ENCODE results near the gene NAALADL2. TPM values are rescaled to one million over a fixed set of nuclear protein-coding genes. Genes with fewer than 3 reads are reported as not detected.

The NAALADL2 gene
- polyA plus RNA-seq, 2 of the 4 experiments (the other 2 are of a cell fraction): 0.09 to 0.28 TPM

- TF ChIP-seq RAD21 (conservative IDR thresholded peaks at IDR 0.05 in 1 of 2, IDR thresholded peaks at IDR 0.05 in 1 of 2): no peak
- TF ChIP-seq GATA3 (IDR thresholded peaks at IDR 0.05; ENCODE audit: borderline replicate concordance): no peak
- no peak for TF ChIP-seq ESRRA (IDR thresholded peaks at IDR 0.05; ENCODE audit: borderline replicate concordance, low read length)
Observed at GRCh38 chr3:174822320-174822719, 36.8 kb upstream of the NAALADL2 start (continued).

GRCh38 chr3:174826069-174826468 is 33.1 kb upstream of the NAALADL2 start:
- Histone ChIP-seq H3K4me1 (no peaks in the 10 kb centered on the region), H3K27ac (no peak overlapping the region), H3K4me3 (no peak overlapping the region), H3K9me3 (no peaks in the 10 kb centered on the region), H3K4me2 (no peak overlapping the region)
- CTCF ChIA-PET: no interaction called here
- FAIRE-seq (no peak), DNase-seq (ENCODE audit: low read depth in 1 of 2, low spot score in 1 of 2) (no peak), ATAC-seq (no peak)
- TF ChIP-seq USF2 (IDR thresholded peaks at IDR 0.05): no peak
- no peak for TF ChIP-seq ATOH8 (CRISPR knock-in tag; IDR thresholded peaks at IDR 0.05; ENCODE audit: low read depth)
- no peak for TF ChIP-seq HOXB5 (CRISPR knock-in tag; IDR thresholded peaks at IDR 0.05)
- TF ChIP-seq KDM1A (IDR thresholded peaks at IDR 0.05; ENCODE audit: low read depth): no peak
- TF ChIP-seq CTCF (IDR thresholded peaks at IDR 0.05): no peak
- no peak for TF ChIP-seq MAZ (IDR thresholded peaks at IDR 0.05; ENCODE audit: borderline replicate concordance, low read depth, low read length)
- TF ChIP-seq SREBF2 (IDR thresholded peaks at IDR 0.05): no peak
- TF ChIP-seq FOSL2 (IDR thresholded peaks at IDR 0.05): no peak
- no peak for TF ChIP-seq FOSL2 (CRISPR knock-in tag; IDR thresholded peaks at IDR 0.05)
- no peak for TF ChIP-seq GATA3 (IDR thresholded peaks at IDR 0.05; ENCODE audit: borderline replicate concordance)
- no peak for TF ChIP-seq RAD21 (conservative IDR thresholded peaks at IDR 0.05 in 1 of 2, IDR thresholded peaks at IDR 0.05 in 1 of 2)
- no peak for TF ChIP-seq EHMT2 (IDR thresholded peaks at IDR 0.05; ENCODE audit: low read depth)
- no peak for TF ChIP-seq EHF (CRISPR knock-in tag; IDR thresholded peaks at IDR 0.05)
- TF ChIP-seq RNF2 (IDR thresholded peaks at IDR 0.05; ENCODE audit: borderline replicate concordance, low read depth): no peak
- TF ChIP-seq JUN (IDR thresholded peaks at IDR 0.05): no peak
- POLR2A ChIA-PET: no interaction called here

- ATAC-seq (no peak), DNase-seq (ENCODE audit: low read depth in 1 of 2, low spot score in 1 of 2) (no peak), FAIRE-seq (no peak)
- WGBS (ENCODE audit: missing lambda C conversion rate): 6% methylated on average over 1 of the region's 1 CpG
- no peak overlapping the region for H3K27ac ChIP-seq
- CTCF ChIA-PET: no interaction called here
- no peak overlapping the region for H3K4me2 ChIP-seq
- POLR2A ChIA-PET: no interaction called here
- no peak overlapping the region for H3K4me3 ChIP-seq
- H3K9me3 ChIP-seq: no peaks in the 10 kb centered on the region
- H3K4me1 ChIP-seq: no peaks in the 10 kb centered on the region
- TF ChIP-seq REST (IDR thresholded peaks at IDR 0.05): no peak
- TF ChIP-seq CTCF (IDR thresholded peaks at IDR 0.05): no peak
- no peak for TF ChIP-seq RFX5 (IDR thresholded peaks at IDR 0.05)
- no peak for TF ChIP-seq CBX2 (IDR thresholded peaks at IDR 0.05; ENCODE audit: borderline replicate concordance, low read depth)
- TF ChIP-seq ESRRA (IDR thresholded peaks at IDR 0.05; ENCODE audit: borderline replicate concordance, low read length): no peak
- no peak for TF ChIP-seq TFCP2L1 (CRISPR knock-in tag; IDR thresholded peaks at IDR 0.05)
- TF ChIP-seq RARB (CRISPR knock-in tag; IDR thresholded peaks at IDR 0.05): no peak
- TF ChIP-seq SMC3 (IDR thresholded peaks at IDR 0.05): no peak
- no peak for TF ChIP-seq ELK1 (IDR thresholded peaks at IDR 0.05; ENCODE audit: low read depth, low read length)
- no peak for TF ChIP-seq MYC (IDR thresholded peaks at IDR 0.05; ENCODE audit: borderline replicate concordance, low read length)
- TF ChIP-seq ZSCAN20 (CRISPR knock-in tag; IDR thresholded peaks at IDR 0.05): no peak
- no peak for TF ChIP-seq TP53 (CRISPR knock-in tag; IDR thresholded peaks at IDR 0.05)
- no peak for TF ChIP-seq EHMT2 (IDR thresholded peaks at IDR 0.05; ENCODE audit: low read depth)
Observed at GRCh38 chr3:174844746-174845145, 14.4 kb upstream of the NAALADL2 start.

Data from A549 (cell line).